ENCODE results near the gene LGALS9C. TPM values are rescaled to one million over a fixed set of nuclear protein-coding genes. Genes with fewer than 3 reads are reported as not detected.
"Not testable (repeated sequence)": the region's sequence is repeated elsewhere in the genome, so short reads cannot be mapped to it uniquely, and the experiment has no call there.

Gene LGALS9C
- total and polyA plus RNA-seq, 4 donors = 0.64 to 2.1 (median 1.7) TPM; not detected in 1

- H3K27me3 ChIP-seq (ENCODE audit: control insufficient read depth in 3 of 3, insufficient read depth in 3 of 3, low read length in 2 of 3); H3K4me3 ChIP-seq; ATAC-seq (ENCODE audit: insufficient read depth, low FRiP score); H3K9me3 ChIP-seq (ENCODE audit: control insufficient read depth in 4 of 4, insufficient read depth in 3 of 4, low read length in 3 of 4); H3K36me3 ChIP-seq (ENCODE audit: control insufficient read depth in 4 of 4, insufficient read depth in 4 of 4, low read length in 4 of 4); H3K9ac ChIP-seq (ENCODE audit: insufficient read depth in 1 of 2, low read length in 2 of 2); H3K4me1 ChIP-seq (ENCODE audit: control insufficient read depth in 5 of 5, insufficient read depth in 5 of 5, low read length in 5 of 5); DNase-seq; H3K27ac ChIP-seq (ENCODE audit: low read depth in 1 of 2, low read length in 1 of 2): not testable (repeated sequence)
- 38 to 84% methylated on average over 1 to 8 of the region's 11 CpGs for WGBS, 2 donors
Measured at GRCh38 chr17:18470345-18470930, 6.2 kb upstream of the LGALS9C start.

- not testable (repeated sequence) for H3K27ac ChIP-seq (ENCODE audit: low read depth in 1 of 2, low read length in 1 of 2); H3K27me3 ChIP-seq (ENCODE audit: control insufficient read depth in 3 of 3, insufficient read depth in 3 of 3, low read length in 2 of 3); H3K36me3 ChIP-seq (ENCODE audit: control insufficient read depth in 4 of 4, insufficient read depth in 4 of 4, low read length in 4 of 4); H3K9ac ChIP-seq (ENCODE audit: insufficient read depth in 1 of 2, low read length in 2 of 2); H3K4me3 ChIP-seq; H3K4me1 ChIP-seq (ENCODE audit: control insufficient read depth in 5 of 5, insufficient read depth in 5 of 5, low read length in 5 of 5); H3K9me3 ChIP-seq (ENCODE audit: control insufficient read depth in 4 of 4, insufficient read depth in 3 of 4, low read length in 3 of 4); DNase-seq; ATAC-seq (ENCODE audit: insufficient read depth, low FRiP score)
- WGBS, 2 donors = 79 to 85% methylated on average over 1 to 3 of the region's 4 CpGs
Measured at GRCh38 chr17:18473967-18474366, 2.6 kb upstream of the LGALS9C start.

- not testable (repeated sequence) for H3K27me3 ChIP-seq (ENCODE audit: control insufficient read depth in 3 of 3, insufficient read depth in 3 of 3, low read length in 2 of 3); ATAC-seq (ENCODE audit: insufficient read depth, low FRiP score); H3K9me3 ChIP-seq (ENCODE audit: control insufficient read depth in 4 of 4, insufficient read depth in 3 of 4, low read length in 3 of 4); H3K27ac ChIP-seq (ENCODE audit: low read depth in 1 of 2, low read length in 1 of 2); H3K4me3 ChIP-seq; H3K9ac ChIP-seq (ENCODE audit: insufficient read depth in 1 of 2, low read length in 2 of 2); H3K36me3 ChIP-seq (ENCODE audit: control insufficient read depth in 4 of 4, insufficient read depth in 4 of 4, low read length in 4 of 4); H3K4me1 ChIP-seq (ENCODE audit: control insufficient read depth in 5 of 5, insufficient read depth in 5 of 5, low read length in 5 of 5)
- 32 to 66% methylated on average over 3 to 7 of the region's 7 CpGs for WGBS, 2 donors
- peak in 1 of 3 donors; percentile 2 for DNase-seq
Measured at GRCh38 chr17:18474754-18475153, 1.8 kb upstream of the LGALS9C start.

GRCh38 chr17:18477367-18477766 is 778 bp downstream of the LGALS9C start:
- not testable (repeated sequence) for H3K9me3 ChIP-seq (ENCODE audit: control insufficient read depth in 4 of 4, insufficient read depth in 3 of 4, low read length in 3 of 4); ATAC-seq (ENCODE audit: insufficient read depth, low FRiP score); H3K27ac ChIP-seq (ENCODE audit: low read depth in 1 of 2, low read length in 1 of 2); H3K9ac ChIP-seq (ENCODE audit: insufficient read depth in 1 of 2, low read length in 2 of 2); DNase-seq; H3K36me3 ChIP-seq (ENCODE audit: control insufficient read depth in 4 of 4, insufficient read depth in 4 of 4, low read length in 4 of 4); H3K4me1 ChIP-seq (ENCODE audit: control insufficient read depth in 5 of 5, insufficient read depth in 5 of 5, low read length in 5 of 5); H3K27me3 ChIP-seq (ENCODE audit: control insufficient read depth in 3 of 3, insufficient read depth in 3 of 3, low read length in 2 of 3); H3K4me3 ChIP-seq
- WGBS, 2 donors = 86 to 88% methylated on average over 2 to 3 of the region's 5 CpGs

GRCh38 chr17:18478362-18478761 is 1.8 kb downstream of the LGALS9C start:
- H3K9me3 ChIP-seq (ENCODE audit: control insufficient read depth in 4 of 4, insufficient read depth in 3 of 4, low read length in 3 of 4); DNase-seq; H3K9ac ChIP-seq (ENCODE audit: insufficient read depth in 1 of 2, low read length in 2 of 2); H3K27ac ChIP-seq (ENCODE audit: low read depth in 1 of 2, low read length in 1 of 2); H3K4me3 ChIP-seq; ATAC-seq (ENCODE audit: insufficient read depth, low FRiP score); H3K27me3 ChIP-seq (ENCODE audit: control insufficient read depth in 3 of 3, insufficient read depth in 3 of 3, low read length in 2 of 3); H3K36me3 ChIP-seq (ENCODE audit: control insufficient read depth in 4 of 4, insufficient read depth in 4 of 4, low read length in 4 of 4); H3K4me1 ChIP-seq (ENCODE audit: control insufficient read depth in 5 of 5, insufficient read depth in 5 of 5, low read length in 5 of 5): not testable (repeated sequence)
- WGBS, 2 donors = 71 to 98% methylated on average over 5 to 7 of the region's 12 CpGs

- not testable (repeated sequence) for H3K9ac ChIP-seq (ENCODE audit: insufficient read depth in 1 of 2, low read length in 2 of 2); H3K27me3 ChIP-seq (ENCODE audit: control insufficient read depth in 3 of 3, insufficient read depth in 3 of 3, low read length in 2 of 3); H3K4me3 ChIP-seq; H3K4me1 ChIP-seq (ENCODE audit: control insufficient read depth in 5 of 5, insufficient read depth in 5 of 5, low read length in 5 of 5); H3K9me3 ChIP-seq (ENCODE audit: control insufficient read depth in 4 of 4, insufficient read depth in 3 of 4, low read length in 3 of 4); H3K27ac ChIP-seq (ENCODE audit: low read depth in 1 of 2, low read length in 1 of 2); ATAC-seq (ENCODE audit: insufficient read depth, low FRiP score); H3K36me3 ChIP-seq (ENCODE audit: control insufficient read depth in 4 of 4, insufficient read depth in 4 of 4, low read length in 4 of 4)
- 50 to 90% methylated on average over 1 to 6 of the region's 10 CpGs for WGBS, 2 donors
- peak in 1 of 3 donors; percentile 2 for DNase-seq
Measured at GRCh38 chr17:18478977-18479595, 2.5 kb downstream of the LGALS9C start.

GRCh38 chr17:18481775-18482174 is 5.2 kb downstream of the LGALS9C start:
- not testable (repeated sequence) for H3K9me3 ChIP-seq (ENCODE audit: control insufficient read depth in 4 of 4, insufficient read depth in 3 of 4, low read length in 3 of 4); H3K9ac ChIP-seq (ENCODE audit: insufficient read depth in 1 of 2, low read length in 2 of 2); H3K4me1 ChIP-seq (ENCODE audit: control insufficient read depth in 5 of 5, insufficient read depth in 5 of 5, low read length in 5 of 5); H3K36me3 ChIP-seq (ENCODE audit: control insufficient read depth in 4 of 4, insufficient read depth in 4 of 4, low read length in 4 of 4); DNase-seq; H3K4me3 ChIP-seq; ATAC-seq (ENCODE audit: insufficient read depth, low FRiP score); H3K27me3 ChIP-seq (ENCODE audit: control insufficient read depth in 3 of 3, insufficient read depth in 3 of 3, low read length in 2 of 3); H3K27ac ChIP-seq (ENCODE audit: low read depth in 1 of 2, low read length in 1 of 2)
- 76 to 77% methylated on average over 2 of the region's 3 CpGs for WGBS, 2 donors

GRCh38 chr17:18485936-18486464 is 9.4 kb downstream of the LGALS9C start:
- not testable (repeated sequence) for DNase-seq; H3K27ac ChIP-seq (ENCODE audit: low read depth in 1 of 2, low read length in 1 of 2); H3K36me3 ChIP-seq (ENCODE audit: control insufficient read depth in 4 of 4, insufficient read depth in 4 of 4, low read length in 4 of 4); ATAC-seq (ENCODE audit: insufficient read depth, low FRiP score); H3K27me3 ChIP-seq (ENCODE audit: control insufficient read depth in 3 of 3, insufficient read depth in 3 of 3, low read length in 2 of 3); H3K9me3 ChIP-seq (ENCODE audit: control insufficient read depth in 4 of 4, insufficient read depth in 3 of 4, low read length in 3 of 4); H3K9ac ChIP-seq (ENCODE audit: insufficient read depth in 1 of 2, low read length in 2 of 2); H3K4me1 ChIP-seq (ENCODE audit: control insufficient read depth in 5 of 5, insufficient read depth in 5 of 5, low read length in 5 of 5); H3K4me3 ChIP-seq
- 70 to 78% methylated on average over 3 to 5 of the region's 10 CpGs for whole genome bisulfite sequencing, 2 donors

All from lung (tissue), 10 donors.